GM19239 (cell line): Measurements from ENCODE around the gene ATF4.
A peak's percentile ranks its signal among the peaks of the same experiment; 100 is the strongest.
"Not testable (repeated sequence)": the region's sequence is repeated elsewhere in the genome, so short reads cannot be mapped to it uniquely, and the experiment has no call there.

ENCODE experiments used
- DNase-seq: peaks from one replicate; pipeline ENCODE4 v3.0.0; 2011; ENCODE audit warnings: low spot score; ENCODE audit not compliant: insufficient read length
- FAIRE-seq: peaks from 2 replicates; lab custom pipeline; 2011; peaks lifted over from hg19 to GRCh38; lab: Jason Lieb, UNC

ATF4 gene

DNA sequence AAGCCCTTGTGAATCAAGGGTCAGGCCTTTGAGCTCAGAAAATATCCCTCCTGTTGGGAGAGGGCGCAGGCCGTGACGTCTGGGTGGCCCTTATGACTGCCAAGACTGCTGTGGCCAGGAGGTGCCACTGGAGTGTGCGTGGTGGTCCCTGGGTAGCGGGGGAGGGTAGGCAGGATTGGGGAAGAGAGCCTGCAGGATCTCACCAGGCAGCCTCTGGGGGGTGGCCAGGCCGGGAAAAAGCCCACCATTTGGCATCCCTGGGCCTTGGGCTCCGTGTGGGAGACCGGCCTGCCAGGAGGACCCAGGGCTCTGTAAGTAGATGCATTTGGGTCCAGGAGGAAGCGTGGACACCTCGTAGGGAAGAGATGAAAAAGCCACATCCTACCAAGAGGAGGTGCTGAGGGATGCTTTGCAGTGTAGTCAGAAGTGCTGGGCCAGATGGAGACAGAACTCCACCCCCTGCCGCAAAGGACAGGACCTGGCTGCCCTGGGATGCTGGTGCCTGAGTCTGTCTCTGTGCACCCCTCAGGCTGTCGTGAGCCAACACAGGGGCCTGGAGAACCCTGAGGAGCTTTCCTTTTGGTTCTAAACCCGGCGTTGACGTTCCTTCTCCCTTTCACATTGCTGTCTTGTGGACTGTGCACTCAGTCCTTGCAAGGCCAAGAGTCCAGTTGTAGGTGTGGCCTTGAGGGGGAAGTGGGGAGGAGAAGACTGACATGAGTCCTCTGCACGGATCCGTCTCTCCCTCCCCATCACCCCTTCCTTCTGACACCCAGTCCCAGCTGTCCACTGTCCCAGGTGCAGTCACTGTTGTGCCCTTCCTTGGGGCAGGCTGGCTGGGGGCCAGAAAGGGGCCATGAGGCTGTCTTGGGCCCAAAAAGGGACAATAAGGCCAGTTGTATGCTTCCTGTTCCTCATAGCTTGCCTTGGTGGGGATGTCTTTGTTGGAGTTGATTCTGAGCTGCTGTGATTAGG, 31.0 kb upstream of the ATF4 start:
- FAIRE-seq (no peak), DNase-seq (no peak)

DNA sequence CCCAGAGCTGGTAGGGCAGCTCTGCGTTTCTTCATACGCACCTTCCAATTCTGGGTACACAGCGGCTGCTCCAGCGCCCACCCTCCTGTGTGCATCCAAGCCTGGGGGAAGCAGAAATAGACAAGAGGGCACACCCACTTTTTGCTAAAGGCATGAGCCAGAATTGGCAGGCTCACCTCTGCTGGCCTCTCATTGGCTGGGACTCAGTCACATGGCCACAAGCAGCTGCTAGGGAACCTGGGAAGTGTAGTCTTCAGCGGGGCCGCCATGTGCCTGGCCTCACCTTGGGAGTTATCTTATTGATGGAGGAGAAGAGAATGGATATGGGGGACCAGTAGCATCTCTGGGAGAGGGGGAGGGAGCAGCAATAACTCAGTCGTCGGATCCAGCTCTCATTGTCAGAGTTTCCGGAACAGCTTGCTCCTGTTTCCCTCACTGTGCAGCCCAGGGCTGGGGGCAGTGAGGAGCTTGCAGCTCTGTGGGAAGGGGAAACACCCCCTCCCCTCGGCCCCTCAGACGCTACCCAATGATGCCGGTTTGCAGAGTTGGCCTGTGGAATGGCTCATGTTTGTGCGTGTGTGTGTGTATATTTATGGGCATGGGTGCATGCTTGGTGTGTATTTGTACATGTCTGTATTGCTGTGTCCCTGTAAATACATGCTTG, 30.1 kb upstream of the ATF4 start:
- DNase-seq (peak; percentile 98), FAIRE-seq (peak; percentile 99)

DNA sequence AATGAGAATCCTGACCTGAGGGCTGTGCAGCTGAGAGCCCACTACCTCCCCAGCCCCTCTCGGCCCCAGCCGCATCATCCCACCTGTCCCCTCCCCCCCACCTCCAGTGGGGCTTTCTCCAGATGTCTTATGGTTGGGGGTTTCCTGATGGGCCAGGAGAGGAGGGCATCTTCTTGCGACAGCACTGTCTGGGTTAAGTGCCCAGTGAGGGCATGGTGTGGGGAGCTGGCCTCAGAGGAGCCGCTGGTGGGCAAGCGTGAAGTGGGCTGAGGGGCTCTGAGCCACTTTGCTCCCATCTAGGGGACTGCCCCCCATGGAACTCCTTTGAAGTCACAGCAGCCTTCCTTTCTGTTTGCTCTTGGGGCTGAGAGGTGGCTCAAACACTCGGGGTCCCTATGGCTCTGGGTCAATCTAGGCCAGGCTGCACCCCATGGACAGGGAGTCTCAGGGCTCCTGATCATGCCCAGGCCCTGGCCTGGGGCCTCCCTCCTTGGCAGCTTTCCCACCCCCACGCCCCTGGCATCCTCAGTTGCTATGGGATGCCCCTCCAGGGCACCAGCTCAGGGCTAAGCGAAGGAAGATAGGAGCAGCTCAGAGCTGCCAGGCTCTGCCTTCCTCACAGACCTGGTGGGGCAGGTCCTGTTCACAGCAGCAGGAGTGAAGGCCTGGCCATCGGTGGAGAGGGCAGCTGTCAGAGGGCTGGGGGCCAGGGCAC, 29.2 kb upstream of the ATF4 start:
- DNase-seq (no peak), FAIRE-seq (no peak)

DNA sequence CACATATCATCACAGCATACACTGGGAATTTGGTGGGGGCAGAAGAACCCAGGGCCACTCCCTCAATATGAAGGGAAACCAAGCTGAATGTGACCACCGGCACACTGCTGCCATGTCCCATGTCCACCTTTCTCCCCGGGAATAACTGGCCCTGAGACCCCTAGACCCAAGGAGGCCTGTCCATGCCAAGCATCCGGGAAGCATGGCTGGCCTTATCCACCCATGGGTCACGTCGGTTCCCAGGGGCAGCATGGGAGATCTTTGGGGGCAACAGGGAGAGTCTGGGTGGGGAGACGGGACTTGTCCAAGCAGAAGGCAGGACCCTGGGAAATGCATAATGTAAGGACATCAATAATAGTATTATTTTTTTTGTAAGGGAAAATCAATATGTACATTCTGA, 28.7 kb upstream of the ATF4 start:
- no peak for DNase-seq
- no peak for FAIRE-seq

DNA sequence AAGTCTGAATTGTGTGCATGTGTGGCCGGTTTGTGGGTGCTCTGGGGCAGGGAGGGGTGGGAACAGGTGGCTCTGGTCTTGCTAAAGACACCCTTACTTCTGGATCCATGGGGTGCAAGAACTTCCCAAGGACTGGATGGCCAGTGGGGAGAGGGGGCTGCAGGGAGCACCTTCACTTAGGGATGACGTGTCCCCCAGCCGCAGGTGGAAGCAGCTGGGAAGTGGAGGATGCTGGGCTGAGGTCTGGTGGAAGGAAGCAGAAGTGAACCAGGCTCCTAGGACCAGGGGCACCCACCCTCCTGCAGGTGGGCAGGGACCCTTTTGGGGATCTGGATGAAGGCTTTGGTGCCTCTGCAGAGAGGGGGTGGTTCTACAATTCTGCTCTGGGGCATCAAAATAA, 28.2 kb upstream of the ATF4 start:
- FAIRE-seq = no peak

DNA sequence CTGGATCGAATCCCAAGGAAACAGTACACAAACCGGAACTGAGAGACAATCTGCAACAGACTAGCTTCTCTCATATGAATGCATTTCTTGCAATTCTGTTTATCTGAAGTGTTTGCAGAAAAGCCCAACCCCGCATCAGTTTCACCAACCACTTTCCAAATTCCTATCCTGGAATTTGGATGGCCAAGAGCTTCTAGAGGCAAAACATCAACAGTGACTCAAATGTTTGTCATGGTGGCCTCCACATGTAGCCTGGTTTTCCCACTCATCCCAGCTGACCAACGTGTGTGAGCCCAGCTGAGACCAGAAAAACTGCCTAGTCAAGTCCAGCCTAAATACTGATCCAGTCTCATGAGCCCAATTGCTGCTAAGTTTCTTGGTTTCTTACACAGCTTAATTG, 26.6 kb upstream of the ATF4 start:
- no peak for FAIRE-seq
- no peak for DNase-seq

More for the DNA sequence above, 28.2 kb upstream of the ATF4 start:
- DNase-seq = no peak

DNA sequence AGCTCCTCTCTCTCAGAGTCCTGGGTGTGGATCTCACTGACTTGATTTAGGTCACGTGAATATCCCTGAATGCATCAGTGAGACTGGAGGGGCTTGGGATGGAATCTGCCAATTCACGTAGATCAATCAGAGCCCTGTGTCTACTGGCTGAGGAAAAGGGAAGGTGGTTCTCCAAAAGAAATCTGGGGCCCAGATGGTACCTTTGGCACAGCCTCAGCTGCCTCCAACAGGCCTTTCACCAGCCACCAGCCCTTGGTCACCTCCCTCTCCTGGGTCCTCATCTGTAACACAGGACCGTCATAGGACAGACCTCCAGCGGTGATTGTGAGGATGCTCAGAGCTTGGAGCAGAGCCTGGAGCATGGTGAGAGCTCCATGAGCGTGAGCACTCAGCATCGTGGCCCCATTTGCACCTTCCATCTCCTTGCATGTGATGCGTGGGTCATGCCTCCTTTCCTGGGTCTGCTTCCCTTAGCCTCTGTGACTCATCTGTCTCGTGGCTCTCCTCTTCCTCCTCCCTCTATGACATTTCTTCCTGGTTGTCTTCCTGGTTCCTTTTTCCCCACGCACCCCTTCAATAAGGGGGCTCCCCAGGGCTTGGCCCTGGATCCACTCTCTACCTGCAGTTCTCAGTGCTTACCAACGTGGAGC, 25.8 kb upstream of the ATF4 start:
- no peak for DNase-seq
- FAIRE-seq = no peak

DNA sequence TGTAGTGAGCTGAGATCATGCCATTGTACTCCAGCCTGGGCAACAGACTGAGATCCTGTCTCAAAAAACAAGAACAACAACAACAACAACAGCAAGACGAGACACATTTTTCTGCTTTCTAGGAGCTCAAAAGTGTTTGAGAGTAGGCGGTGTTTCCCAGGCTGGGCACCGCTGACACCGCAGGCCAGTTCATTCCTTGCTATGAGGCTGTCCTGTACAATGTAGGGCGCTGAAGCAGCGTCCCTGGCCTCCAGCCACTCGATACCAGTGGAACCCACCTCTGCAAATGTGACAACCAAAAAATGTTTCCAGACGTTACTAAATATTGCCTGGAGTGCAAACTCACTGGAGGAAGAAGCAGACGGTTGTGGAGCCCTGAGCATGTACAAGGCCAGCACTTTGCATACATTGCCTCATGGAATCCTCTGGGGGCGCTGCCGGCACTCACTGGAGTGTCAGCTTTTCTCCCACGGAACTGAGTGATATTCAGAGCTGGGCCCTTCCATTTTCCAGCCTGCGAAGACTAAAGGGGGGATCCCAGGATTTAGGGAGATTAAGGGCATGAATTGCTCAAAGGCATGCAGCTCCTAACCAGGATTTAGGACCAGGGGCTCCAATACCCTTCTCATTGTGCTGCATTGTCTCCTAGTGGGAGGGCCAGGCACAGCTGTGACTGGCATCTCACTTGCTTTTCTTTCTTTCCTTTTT, 24.1 kb upstream of the ATF4 start:
- DNase-seq = no peak
- peak; percentile 84 for FAIRE-seq

DNA sequence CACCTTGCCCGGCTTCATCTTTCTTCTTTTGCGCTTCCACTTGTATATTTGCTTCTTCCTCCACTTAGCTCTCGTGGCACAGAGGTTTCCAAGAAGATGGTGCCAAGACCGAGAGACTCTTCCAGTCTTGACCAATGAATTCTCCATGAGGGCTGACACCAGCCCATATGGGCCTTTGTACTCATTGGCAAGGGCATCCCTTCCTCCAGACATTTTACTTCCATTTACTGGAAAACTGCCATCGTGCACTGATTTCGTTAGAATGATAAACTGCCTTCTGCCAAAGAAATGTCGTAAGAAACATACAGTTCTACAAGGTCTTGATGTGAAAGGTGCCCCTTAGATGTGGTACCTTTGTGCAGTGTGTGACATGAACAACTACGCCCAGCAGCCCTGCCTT, 22.9 kb upstream of the ATF4 start:
- FAIRE-seq (no peak), DNase-seq (no peak)

DNA sequence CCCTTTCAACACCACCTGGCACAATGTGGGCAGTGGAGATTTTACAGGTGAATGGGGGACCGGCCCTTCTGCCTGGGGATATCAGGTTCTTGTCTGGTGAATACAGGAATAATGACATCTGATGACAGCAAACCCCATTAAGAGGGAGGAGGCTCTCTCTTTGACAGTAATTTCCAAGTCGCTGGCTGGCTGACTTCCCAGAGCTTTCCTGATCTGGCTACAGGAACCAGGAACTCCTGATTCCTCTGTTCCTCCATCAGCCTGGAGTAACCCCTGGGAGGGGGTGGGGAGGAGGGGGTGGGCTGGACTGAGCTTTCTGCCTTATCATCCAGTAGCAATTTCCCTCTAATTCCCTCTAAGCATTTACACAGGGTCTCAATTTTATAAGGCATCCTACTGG, 22.0 kb upstream of the ATF4 start:
- no peak for DNase-seq
- no peak for FAIRE-seq

DNA sequence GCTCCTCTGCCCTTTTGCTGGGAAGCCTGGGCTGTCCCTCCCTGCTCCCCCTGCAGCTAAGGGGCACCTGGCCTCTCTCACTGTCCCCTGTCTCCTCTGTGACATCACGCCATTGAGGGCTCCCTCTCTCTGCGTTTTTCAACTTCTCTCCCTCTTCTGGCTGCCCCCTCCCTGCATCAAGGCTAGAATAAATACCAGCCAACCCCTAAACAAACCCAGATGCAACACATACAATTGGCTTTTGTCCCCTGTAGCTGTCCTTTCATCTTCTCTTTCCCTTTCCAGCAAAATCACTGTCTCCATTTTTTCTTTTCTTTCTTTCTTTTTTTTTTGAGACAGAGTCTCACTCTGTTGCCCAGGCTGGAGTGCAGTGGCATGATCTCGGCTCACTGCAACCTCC, 21.6 kb upstream of the ATF4 start:
- FAIRE-seq (no peak), DNase-seq (no peak)

DNA sequence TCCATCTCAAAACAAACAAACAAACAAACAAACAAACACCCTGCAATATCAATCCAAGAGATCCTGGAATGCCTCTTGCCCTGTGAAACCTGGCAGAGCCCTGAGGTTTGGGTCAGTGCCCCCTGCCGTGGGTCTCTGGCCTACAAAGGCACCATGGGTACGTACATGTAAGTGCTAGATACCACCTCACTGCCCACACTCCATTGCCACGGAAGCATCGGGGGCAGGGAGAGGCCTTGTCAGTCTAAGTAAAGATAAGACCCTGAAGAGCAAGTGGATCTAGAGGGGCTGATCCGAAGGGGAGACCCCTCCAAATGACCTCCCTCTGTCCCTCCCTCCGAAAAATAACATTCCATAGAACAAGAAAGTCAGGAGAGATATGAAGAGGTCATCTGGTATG, 20.3 kb upstream of the ATF4 start:
- FAIRE-seq = no peak

DNA sequence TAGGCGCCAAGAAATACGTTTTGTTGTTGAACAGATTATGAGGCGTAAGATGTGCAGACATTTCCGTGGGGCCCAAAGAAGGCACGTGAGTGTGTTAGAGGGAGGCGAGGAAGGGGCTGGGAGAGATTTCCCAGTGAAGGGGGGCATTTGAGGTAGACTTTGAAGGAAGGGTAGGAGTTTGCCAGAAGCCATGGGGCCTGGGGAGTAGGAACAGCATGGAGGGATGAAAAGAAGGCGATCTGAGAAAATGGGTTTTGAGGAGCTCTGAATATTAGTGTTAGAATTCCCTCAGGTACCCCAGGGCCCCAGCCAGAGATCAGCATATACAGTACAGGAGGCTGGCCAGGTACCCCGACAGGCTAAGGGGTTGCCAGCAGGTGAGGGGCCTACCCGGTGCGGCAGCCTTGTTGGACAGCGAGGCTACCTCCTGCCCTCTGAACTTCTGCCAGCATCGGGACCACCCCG, 18.7 kb upstream of the ATF4 start:
- DNase-seq (no peak), FAIRE-seq (no peak)

More for the DNA sequence above, 20.3 kb upstream of the ATF4 start:
- no peak for DNase-seq

DNA sequence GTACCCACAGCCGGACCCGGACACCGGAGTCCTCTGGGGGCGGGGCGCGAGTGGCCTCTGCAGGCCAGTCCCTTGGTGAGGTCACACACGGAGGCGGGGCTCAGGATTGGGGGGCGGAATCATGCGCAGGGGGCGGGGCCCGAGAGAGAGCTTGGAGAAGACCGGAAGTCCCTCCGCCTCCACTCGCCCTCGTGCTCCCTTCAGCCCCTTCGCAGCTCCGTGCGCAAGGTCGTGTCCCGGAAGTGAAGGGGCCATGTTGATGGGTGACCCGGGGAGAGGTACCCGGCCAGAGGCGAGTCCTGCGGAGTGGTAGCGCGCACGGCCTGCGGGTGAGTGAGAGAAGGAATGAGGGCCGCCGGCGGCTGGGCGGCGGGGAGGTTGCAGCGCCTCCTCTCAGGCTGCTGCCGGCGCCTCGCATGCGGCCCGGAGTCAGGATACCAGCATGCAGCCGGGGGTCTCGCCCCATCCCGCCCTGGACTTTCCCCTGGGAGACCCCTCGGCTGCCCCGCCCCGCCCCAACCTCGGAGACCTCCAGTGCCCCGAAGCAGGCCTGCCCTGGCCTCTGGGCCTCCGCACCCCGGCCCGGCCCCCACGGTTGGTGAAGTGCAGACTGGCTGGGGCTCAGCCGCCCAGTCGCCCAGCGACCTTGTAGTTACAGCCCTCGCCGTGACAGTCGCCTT, 18.1 kb upstream of the ATF4 start, which contains the start of gene MIEF1:
Gene MIEF1 (plus strand): TSS at position 182 of the 680 bp plus-strand sequence. CDS start 9,005 bp downstream, outside the sequence.
- DNase-seq (peak; percentile 98), FAIRE-seq (peak; percentile 99)

DNA sequence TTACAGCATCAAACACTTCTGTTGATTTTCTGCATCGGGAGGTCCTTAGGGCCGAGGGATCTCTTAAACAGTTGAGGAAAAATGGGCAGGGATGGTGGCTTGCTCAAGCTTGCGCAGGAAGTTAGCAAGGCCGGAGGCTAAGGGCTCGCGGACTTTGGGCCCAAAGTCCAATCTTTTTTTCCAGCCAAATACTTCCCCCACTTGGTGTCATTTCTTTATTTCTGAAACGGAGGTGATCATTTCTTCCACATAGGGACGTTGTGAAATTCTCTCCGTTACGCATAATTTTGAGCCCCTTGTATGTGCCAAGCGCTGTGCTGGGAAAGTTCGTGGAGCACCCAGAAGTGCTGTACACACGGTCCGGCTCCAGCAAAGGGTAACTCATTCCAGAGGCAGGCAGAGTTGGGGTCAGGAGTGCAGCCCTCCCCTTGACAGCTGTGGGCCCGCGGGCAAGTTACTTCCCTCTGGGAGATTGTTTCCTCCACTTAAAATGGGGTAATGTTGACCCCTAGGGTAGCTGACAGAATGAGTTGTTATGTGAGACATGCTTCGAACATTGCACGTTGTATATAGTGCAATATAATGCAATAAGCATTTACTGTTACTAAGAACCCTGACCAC, 17.5 kb upstream of the ATF4 start:
- FAIRE-seq (peak; percentile 48), DNase-seq (no peak)

DNA sequence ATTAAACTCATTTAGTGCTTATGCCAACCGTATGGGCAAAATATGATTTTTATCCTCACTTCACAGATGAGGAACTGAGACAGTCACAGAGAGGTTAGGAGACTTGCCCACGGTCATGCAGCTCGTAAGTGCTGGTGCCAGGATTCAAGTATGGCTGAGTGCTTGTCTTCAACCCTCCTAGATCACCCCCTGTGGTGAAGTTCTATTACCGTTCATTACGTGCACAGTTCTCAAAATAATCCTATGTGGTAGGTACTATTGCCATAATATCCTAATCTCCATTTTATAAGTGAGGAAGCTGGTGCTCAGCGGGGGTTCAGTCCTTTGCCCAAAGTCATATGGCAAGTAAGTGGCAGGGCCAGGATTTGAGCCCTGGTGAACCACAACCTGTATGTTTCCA, 16.7 kb upstream of the ATF4 start:
- DNase-seq = no peak
- peak; percentile 67 for FAIRE-seq

DNA sequence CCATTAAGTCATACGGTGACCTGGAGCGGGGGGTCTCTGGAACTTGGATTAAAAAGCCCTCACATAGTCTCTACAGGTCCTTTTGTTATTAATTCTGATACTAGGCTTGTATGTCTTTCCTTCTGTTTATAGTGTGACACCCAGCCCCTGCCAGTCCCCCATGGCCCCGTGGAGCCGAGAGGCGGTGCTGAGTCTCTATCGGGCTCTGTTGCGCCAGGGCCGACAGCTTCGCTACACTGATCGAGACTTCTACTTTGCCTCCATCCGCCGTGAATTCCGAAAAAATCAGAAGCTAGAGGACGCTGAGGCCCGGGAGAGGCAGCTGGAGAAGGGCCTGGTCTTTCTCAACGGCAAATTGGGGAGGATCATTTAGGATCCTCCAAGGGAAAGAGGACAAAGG, 16.3 kb upstream of the ATF4 start:
- DNase-seq (no peak), FAIRE-seq (no peak)

DNA sequence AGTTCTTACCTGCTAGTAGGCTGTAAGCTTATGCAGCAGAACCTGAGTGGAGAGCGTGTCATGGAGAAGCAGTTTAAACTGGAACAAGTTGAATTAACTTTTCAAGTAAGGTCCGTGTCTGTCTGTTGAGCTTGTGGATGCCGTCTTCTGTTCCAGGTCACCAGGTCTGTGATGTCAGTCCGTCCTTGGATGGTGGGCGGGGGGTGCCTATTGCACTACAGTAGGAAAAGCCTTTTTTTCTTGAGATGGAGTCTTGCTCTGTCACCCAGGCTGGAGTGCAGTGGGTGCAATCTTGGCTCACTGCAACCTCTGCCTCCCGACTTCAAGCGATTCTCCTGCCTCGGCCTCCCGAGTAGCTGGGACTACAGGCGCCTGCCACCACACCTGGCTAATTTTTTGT, 13.3 kb upstream of the ATF4 start:
- not testable (repeated sequence) for FAIRE-seq, DNase-seq

DNA sequence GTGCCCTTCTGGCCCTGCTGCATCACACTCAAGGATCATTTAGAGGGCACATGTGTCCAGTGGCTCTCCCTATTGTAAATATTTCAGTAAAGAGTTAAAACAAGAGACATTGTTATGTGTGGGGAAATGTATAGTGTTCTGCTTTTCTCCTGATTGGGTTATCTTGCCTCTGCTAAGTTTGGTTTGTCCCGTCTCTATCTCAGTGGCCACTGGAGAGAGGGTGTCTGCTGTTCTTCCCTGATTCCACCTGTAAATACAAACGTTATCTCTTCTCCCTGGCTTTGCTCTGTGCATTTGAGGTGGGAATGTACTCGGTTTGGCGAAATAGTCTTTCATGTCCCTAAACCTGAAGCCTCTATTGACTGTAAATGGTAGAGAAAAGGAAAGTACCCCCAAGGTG, 12.0 kb upstream of the ATF4 start:
- FAIRE-seq (no peak), DNase-seq (no peak)
